Activated CD8-positive, alpha-beta T cell treated with anti-CD3 and anti-CD28 coated beads, Interleukin-2, amount 10 ng/mL, durations not matched to agents 7 days and 5 days (primary cell): ENCODE measurements around the gene FH. TPM values are rescaled to one million over a fixed set of nuclear protein-coding genes. Genes with fewer than 3 reads are reported as not detected.

Source experiments
- ATAC-seq: fragments of 150-1000 bp; cut with Tn5 transposase; one replicate; pipeline ENCODE4 v1.10.0; 2021; ENCODE audit warnings: moderate library complexity
- CTCF ChIA-PET: fragments of 350-600 bp; sonication (Branson Sonifier 250); formaldehyde crosslinking; loops from one replicate; lab custom pipeline; 2021; ENCODE audit warnings: antibody characterized with exemption; lab: Charles Lee
- POLR2A ChIA-PET: fragments of 350-600 bp; sonication (Branson Sonifier 250); formaldehyde crosslinking; loops from one replicate; lab custom pipeline; 2021; ENCODE audit warnings: antibody characterized with exemption; lab: Charles Lee
- DNase-seq: peaks from one replicate; pipeline ENCODE4 v3.0.0-alpha.2; 2020
- H3K27ac Mint-ChIP-seq: one replicate; pipeline ENCODE4 v1.8.0; 2021; ENCODE audit warnings: mild to moderate bottlenecking, mixed read lengths
- H3K27me3 Mint-ChIP-seq: one replicate; pipeline ENCODE4 v1.8.0; 2021; ENCODE audit warnings: low read depth, mixed read lengths
- H3K36me3 Mint-ChIP-seq: one replicate; pipeline ENCODE4 v1.8.0; 2021; ENCODE audit warnings: low read depth, mixed read lengths
- H3K4me1 Mint-ChIP-seq: one replicate; pipeline ENCODE4 v1.8.0; 2021; ENCODE audit warnings: low read depth, mixed read lengths
- H3K4me3 Mint-ChIP-seq: one replicate; pipeline ENCODE4 v1.8.0; 2021; ENCODE audit warnings: mild to moderate bottlenecking, mixed read lengths
- H3K9me3 Mint-ChIP-seq: one replicate; pipeline ENCODE4 v1.8.0; 2022; ENCODE audit warnings: mixed read lengths; ENCODE audit not compliant: insufficient read depth
- total RNA-seq, 2 experiments: library from RNA; stranded (reverse); gene quantifications; one replicate each; pipeline ENCODE4 v1.2.3, GENCODE V29; 2021

FH gene
- total RNA-seq, 2 experiments from 2014 or later = 75.9 to 78.3 TPM

DNA sequence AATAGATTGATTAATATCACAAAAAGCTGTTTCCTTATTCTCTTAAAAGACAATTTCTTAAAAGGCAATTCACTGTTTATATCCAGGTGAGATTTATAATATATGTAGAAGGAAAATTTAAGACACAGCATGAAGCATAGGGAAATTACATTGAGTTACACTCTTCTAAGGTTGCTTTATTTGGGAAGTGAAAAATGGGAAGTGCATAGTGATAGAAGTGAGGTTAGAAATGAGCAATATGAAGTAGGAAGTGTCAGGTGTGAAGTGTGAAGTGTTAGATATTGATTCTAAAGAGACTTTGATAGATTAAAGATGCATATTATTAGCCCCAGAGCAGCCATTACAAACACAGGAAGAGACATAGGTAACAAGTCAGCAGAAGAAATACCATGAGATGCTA is 40.3 kb downstream of the FH start:
- H3K36me3 Mint-ChIP-seq = no peaks in the 10 kb centered on the region
- peaks cover 4% of the 10 kb centered on the region for H3K27me3 Mint-ChIP-seq
- ChIA-PET POLR2A (no interaction called here), CTCF (no interaction called here)
- no peaks in the 10 kb centered on the region for H3K4me1 Mint-ChIP-seq
- H3K27ac Mint-ChIP-seq = no peak overlapping the region
- no peaks in the 10 kb centered on the region for H3K9me3 Mint-ChIP-seq
- ATAC-seq = no peak
- DNase-seq = no peak
- no peak overlapping the region for H3K4me3 Mint-ChIP-seq

DNA sequence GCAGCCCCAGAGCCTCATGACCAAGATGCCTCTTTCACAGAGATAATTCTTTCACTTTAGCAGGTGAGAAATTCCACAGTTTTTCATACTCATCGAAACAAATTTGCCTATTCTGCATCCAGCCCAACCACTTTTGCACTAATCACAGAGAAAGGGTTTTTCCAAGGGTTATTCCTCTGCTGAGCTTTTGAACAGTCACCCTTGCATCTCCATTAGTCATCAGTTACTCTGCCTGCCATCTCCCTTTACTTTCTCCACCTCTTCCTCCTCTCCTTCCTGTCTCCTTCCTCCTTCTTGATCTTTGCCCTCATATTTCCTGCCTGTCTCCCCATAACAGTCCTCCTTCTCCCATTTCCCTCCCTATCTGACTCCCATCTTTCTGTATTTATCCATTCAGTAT is 43.9 kb downstream of the FH start:
- CTCF ChIA-PET = no interaction called here
- no peak for ATAC-seq

DNA sequence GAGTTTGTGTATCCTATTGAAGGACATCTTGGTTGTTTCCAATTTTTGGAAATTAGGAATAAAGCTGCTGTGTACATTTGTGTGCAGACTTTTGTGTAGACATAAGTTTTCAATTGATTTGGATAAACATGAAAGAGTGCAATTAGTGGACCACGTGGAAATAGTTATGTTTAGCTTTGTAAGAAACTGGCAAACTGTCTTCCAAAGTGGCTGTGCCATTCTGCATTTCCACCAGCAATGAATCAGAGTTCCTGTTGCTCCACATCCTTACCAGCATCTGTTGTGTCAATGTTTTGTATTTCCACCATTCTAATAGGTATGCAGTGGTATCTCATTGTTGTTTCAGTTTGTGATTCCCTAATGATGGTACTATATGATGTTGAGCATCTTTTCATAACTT is 46.5 kb downstream of the FH start:
- DNase-seq = no peak
- no peaks in the 10 kb centered on the region for H3K36me3 Mint-ChIP-seq
- ChIA-PET POLR2A (no interaction called here), CTCF (no interaction called here)
- peaks cover 4% of the 10 kb centered on the region for H3K27me3 Mint-ChIP-seq
- H3K4me3 Mint-ChIP-seq = no peak overlapping the region
- no peaks in the 10 kb centered on the region for H3K9me3 Mint-ChIP-seq
- no peaks in the 10 kb centered on the region for H3K4me1 Mint-ChIP-seq
- ATAC-seq = no peak
- no peak overlapping the region for H3K27ac Mint-ChIP-seq

More for the DNA sequence above, 43.9 kb downstream of the FH start:
- no peak overlapping the region for H3K4me3 Mint-ChIP-seq
- H3K27me3 Mint-ChIP-seq = peaks cover 6% of the 10 kb centered on the region
- no peak overlapping the region for H3K27ac Mint-ChIP-seq
- no peaks in the 10 kb centered on the region for H3K36me3 Mint-ChIP-seq
- H3K4me1 Mint-ChIP-seq = no peaks in the 10 kb centered on the region
- DNase-seq = no peak
- POLR2A ChIA-PET = no interaction called here
- no peaks in the 10 kb centered on the region for H3K9me3 Mint-ChIP-seq

DNA sequence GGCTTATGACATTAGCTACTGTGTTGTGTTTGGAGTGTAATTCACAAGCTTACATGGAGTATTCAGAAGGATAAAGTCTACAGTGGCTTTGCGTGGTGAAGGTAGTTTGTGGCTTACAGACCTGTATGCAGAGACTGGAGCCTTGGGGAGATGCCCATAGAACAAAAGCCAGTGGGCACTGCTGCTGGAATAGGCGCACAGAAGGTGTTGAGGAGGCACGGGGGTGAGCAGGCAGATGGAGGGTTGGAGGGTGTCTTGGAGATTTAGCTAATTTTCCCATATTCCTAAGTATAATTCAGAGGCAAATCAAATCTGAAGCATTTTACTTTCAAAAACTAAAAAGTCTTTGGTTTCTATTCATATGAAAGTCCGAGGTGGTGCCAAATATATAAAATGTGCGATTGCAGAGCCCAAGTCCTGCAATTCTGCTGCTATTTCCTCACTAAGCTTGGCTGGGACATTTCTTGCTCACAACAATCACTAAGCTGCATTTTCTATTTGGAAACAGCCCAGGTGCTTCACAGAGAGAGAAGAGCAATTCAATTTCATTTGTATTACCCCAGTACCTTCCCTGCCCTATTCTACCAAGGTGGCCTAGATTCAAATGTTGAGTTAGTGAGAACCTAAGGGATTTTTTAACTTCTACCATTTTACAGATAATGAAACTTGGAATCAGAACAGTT is 48.5 kb downstream of the FH start:
- no peaks in the 10 kb centered on the region for H3K9me3 Mint-ChIP-seq
- no peak for DNase-seq
- CTCF ChIA-PET = no interaction called here

DNA sequence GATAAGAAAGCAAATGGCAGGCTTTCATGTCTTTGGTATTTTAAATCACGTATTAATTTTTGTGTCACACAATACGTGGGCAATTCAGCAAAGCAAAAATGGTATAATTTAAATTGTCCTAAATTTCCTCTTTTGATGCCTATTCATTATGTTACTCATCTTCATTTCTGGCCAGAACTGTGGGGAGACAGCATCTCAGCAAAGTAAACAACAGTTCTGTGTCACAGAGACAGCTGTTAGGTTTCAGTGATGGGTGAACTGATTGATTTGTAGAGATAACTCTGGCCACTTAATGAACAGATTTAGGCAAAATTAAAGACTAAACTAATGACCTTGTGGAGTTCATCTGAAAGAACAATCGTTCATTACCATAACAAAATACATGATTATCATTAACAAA is 49.2 kb downstream of the FH start:
- CTCF ChIA-PET = no interaction called here
- no peak overlapping the region for H3K4me3 Mint-ChIP-seq

More for the DNA sequence above, 48.5 kb downstream of the FH start:
- no peak overlapping the region for H3K27ac Mint-ChIP-seq
- no peaks in the 10 kb centered on the region for H3K36me3 Mint-ChIP-seq
- no peak for ATAC-seq
- H3K27me3 Mint-ChIP-seq = peaks cover 4% of the 10 kb centered on the region
- POLR2A ChIA-PET = no interaction called here
- H3K4me1 Mint-ChIP-seq = no peaks in the 10 kb centered on the region
- no peak overlapping the region for H3K4me3 Mint-ChIP-seq

DNA sequence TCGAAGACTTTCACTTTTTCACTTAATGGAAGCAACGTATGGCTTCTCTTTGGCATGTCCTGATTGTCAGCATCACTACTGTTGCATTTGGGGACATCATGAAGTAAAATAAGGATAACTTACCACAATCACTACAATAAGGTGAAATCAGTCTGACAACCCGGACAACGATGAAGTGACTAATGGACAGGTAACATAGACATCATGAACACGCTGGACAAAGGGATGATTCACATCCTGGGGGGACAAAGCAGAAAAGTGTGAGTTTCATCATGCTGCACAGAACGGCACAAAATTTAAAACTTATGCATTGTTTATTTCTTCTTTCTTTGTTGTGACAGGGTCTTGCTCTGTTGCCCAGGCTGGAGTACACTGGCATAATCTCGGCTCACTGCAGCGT is 53.9 kb downstream of the FH start:
- H3K27ac Mint-ChIP-seq = no peak overlapping the region
- ChIA-PET POLR2A (no interaction called here), CTCF (no interaction called here)
- no peaks in the 10 kb centered on the region for H3K4me1 Mint-ChIP-seq
- H3K4me3 Mint-ChIP-seq = no peak overlapping the region
- H3K27me3 Mint-ChIP-seq = peaks cover 2% of the 10 kb centered on the region
- no peaks in the 10 kb centered on the region for H3K36me3 Mint-ChIP-seq
- DNase-seq (no peak), ATAC-seq (no peak)
- no peaks in the 10 kb centered on the region for H3K9me3 Mint-ChIP-seq

More for the DNA sequence above, 49.2 kb downstream of the FH start:
- Mint-ChIP-seq H3K27me3 (peaks cover 4% of the 10 kb centered on the region), H3K27ac (no peak overlapping the region), H3K4me1 (no peaks in the 10 kb centered on the region), H3K36me3 (no peaks in the 10 kb centered on the region), H3K9me3 (no peaks in the 10 kb centered on the region)
- ATAC-seq (no peak), DNase-seq (no peak)
- POLR2A ChIA-PET = no interaction called here

DNA sequence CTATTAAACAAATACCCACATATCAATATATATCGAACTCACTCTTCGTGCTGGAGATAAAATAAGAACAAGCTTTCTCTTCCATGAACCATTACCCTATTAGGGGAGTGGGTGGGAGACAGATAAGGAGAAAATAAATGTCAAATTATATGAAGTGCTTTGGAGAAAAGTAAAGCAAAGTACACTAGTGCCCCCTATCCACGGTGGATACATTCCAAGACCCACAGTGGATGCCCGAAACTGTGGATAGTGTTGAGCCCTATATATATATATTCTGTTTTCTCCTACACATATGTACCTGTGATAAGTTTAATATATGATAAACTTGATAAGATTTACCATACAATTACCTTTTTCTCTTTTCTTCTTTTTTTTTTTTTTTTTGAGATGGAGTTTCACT is 54.6 kb downstream of the FH start:
- H3K4me3 Mint-ChIP-seq = no peak overlapping the region
- DNase-seq = no peak
- peaks cover 2% of the 10 kb centered on the region for H3K27me3 Mint-ChIP-seq
- ChIA-PET POLR2A (no interaction called here), CTCF (no interaction called here)
- H3K36me3 Mint-ChIP-seq = no peaks in the 10 kb centered on the region
- H3K4me1 Mint-ChIP-seq = no peaks in the 10 kb centered on the region
- no peak overlapping the region for H3K27ac Mint-ChIP-seq
- ATAC-seq = no peak
- no peaks in the 10 kb centered on the region for H3K9me3 Mint-ChIP-seq

DNA sequence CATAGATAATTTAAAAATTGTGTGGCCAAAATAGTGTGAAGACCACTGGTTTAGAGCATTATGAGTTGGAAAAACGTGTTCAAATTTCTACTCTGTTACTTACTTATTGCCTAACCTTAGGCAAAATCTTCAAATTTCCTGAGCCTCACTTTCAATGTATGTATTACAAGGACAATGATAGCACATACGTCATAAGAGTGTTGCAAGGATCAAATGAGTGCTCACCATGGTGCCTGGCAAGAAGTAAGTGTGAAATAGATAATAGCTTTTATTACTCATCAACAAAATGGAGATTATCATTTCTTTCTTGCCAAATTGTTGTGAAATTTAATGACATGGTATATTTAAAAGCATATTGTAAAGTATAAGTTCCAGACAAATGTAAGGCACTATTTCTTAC is 57.2 kb downstream of the FH start:
- no peaks in the 10 kb centered on the region for H3K27me3 Mint-ChIP-seq
- H3K4me1 Mint-ChIP-seq = no peaks in the 10 kb centered on the region
- H3K36me3 Mint-ChIP-seq = no peaks in the 10 kb centered on the region
- no peak for ATAC-seq
- POLR2A ChIA-PET = no interaction called here
- H3K27ac Mint-ChIP-seq = no peak overlapping the region
- no peak overlapping the region for H3K4me3 Mint-ChIP-seq
- CTCF ChIA-PET = no interaction called here
- H3K9me3 Mint-ChIP-seq = no peaks in the 10 kb centered on the region
- DNase-seq = no peak

DNA sequence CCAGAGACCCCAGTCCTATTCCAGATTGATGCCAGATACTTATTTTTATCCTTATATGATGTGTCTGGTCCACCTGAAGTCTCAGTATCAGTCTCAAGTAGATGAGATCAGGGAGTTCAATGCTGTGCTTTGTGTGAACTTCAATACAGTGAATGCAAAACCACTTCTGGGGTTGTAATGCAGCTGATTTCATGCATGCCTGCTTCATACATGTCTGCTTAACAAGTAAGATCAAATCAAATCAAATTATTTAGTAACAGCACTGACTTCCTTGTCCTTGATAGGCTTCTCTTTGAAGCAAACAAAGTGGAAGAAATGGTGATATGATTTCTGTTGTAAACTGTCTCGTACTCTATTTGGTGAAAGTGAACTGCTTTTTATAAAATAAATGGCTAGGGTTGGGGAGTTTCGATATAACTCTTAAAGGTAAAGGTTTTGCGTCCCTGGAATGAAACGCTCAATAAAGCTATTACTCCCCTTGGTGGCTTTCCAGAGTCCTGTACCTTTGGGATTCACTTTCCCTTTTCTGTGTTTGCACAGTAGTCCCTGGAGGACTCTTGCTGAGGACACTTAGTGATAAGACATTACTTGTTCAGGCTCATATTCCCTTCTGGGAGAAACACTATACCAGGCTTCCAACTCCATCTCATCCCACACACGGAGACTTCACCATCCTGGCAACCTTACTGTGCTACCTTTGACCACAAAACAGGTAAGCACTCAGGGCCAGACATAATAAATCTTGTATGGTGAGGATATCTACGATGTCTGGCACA is 59.3 kb downstream of the FH start:
- H3K27ac Mint-ChIP-seq = no peak overlapping the region
- ATAC-seq (no peak), DNase-seq (no peak)
- no peak overlapping the region for H3K4me3 Mint-ChIP-seq
- CTCF ChIA-PET = no interaction called here
- no peaks in the 10 kb centered on the region for H3K9me3 Mint-ChIP-seq
- no peaks in the 10 kb centered on the region for H3K4me1 Mint-ChIP-seq
- no peaks in the 10 kb centered on the region for H3K27me3 Mint-ChIP-seq
- H3K36me3 Mint-ChIP-seq = no peaks in the 10 kb centered on the region
- POLR2A ChIA-PET = no interaction called here

DNA sequence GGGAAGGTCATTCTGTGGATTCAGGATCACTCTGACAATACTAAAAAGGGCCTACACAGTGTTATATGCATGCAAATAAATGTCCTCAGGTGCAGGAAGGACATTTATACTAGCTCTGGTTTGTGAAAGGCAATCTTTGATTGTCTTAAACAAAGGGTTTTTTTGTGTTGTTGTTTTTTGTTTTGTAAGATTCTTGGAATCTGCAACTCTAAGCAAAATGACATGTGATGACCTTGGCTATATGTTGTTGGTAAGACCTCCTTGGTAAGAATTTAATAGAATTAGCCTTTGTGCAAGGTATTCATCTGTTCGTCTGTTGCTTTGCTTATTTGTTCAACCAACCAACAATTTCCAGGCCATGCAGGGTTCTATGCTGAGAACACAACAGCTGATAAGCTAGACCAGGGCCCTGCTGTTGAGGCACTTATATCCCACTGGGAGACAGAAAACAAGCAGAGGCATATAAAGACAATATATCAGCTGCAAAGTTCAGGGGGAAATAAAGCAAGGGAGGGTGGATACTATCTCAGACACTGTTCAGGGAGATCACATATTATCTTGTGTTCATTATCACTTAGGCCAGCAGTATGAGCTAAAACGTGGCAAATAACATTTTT is 60.3 kb downstream of the FH start:
- Mint-ChIP-seq H3K36me3 (no peaks in the 10 kb centered on the region), H3K4me1 (no peaks in the 10 kb centered on the region), H3K27ac (no peak overlapping the region), H3K9me3 (no peaks in the 10 kb centered on the region), H3K4me3 (no peak overlapping the region), H3K27me3 (no peaks in the 10 kb centered on the region)
- ATAC-seq (no peak), DNase-seq (no peak)
- ChIA-PET POLR2A (no interaction called here), CTCF (no interaction called here)

DNA sequence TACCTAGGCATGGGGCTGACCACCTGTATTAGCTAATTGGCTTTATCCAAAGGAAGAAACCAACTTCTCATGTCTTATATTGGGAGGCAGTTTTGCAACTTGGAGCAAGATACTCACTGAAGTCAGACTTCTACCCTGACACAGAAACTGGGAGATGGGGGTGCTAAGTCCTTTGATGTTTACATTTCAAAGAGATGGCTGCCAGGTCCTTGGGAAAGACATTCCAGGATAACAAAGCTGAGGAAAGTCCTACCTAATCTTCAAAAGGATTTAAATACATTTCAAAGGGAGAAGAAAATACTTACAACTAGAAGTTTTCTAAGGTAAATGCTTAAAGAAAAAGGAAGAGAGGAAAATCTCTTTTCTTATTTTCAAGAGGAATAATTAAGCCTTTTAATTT is 62.1 kb downstream of the FH start:
- ATAC-seq = no peak
- POLR2A ChIA-PET = no interaction called here
- Mint-ChIP-seq H3K27ac (no peak overlapping the region), H3K9me3 (no peaks in the 10 kb centered on the region), H3K36me3 (no peaks in the 10 kb centered on the region), H3K27me3 (no peaks in the 10 kb centered on the region), H3K4me3 (no peak overlapping the region), H3K4me1 (no peaks in the 10 kb centered on the region)
- CTCF ChIA-PET = no interaction called here
- DNase-seq = no peak

DNA sequence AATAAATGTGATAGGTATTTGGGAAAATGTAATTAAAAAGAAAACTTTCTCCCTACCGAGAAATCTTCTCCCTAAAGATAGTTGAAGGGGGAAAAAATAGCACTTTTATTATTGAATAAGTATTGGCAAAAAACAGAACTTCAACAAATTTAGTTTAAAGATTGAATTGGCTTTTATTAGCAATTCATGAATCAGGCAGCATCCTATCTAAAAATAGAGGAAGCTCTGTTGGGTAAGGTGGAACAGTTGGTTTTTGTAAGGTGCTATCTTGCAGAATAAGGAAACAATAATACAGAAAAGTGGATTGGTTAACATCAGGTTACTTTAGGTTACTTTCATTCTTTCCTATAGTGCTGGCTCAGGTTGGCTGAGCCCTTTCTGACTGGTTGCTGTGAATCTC is 62.8 kb downstream of the FH start:
- Mint-ChIP-seq H3K9me3 (no peaks in the 10 kb centered on the region), H3K27me3 (no peaks in the 10 kb centered on the region), H3K4me1 (no peaks in the 10 kb centered on the region), H3K4me3 (no peak overlapping the region), H3K36me3 (no peaks in the 10 kb centered on the region), H3K27ac (no peak overlapping the region)
- DNase-seq (no peak), ATAC-seq (no peak)
- POLR2A ChIA-PET = no interaction called here
- CTCF ChIA-PET = interaction anchor here (1.4 kb wide), 1 partner anchor 29 kb away, joined by 3 read pairs; no protein-coding TSS in a partner anchor
